CD4-positive, alpha-beta T cell treated with Interleukin-4 for 4 hours (primary cell): ENCODE data around the gene BICD1.

ENCODE experiments used
- DNase-seq: peaks from one replicate; pipeline ENCODE4 v3.0.0-alpha.2; 2020

The BICD1 gene

GRCh38 chr12:32418903-32419519 is 312.4 kb downstream of the BICD1 start:
- DNase-seq: no peak

- no peak for DNase-seq
Measured at GRCh38 chr12:32419520-32419960, 312.9 kb downstream of the BICD1 start.

- DNase-seq: no peak
Measured at GRCh38 chr12:32420356-32420755, 313.7 kb downstream of the BICD1 start.

- no peak for DNase-seq
Measured at GRCh38 chr12:32423559-32423958, 316.9 kb downstream of the BICD1 start.

GRCh38 chr12:32431025-32431424 is 324.4 kb downstream of the BICD1 start:
- DNase-seq: no peak
